ENCODE results near the gene DHRS9.
"Not testable (repeated sequence)": the region's sequence is repeated elsewhere in the genome, so short reads cannot be mapped to it uniquely, and the experiment has no call there.

The DHRS9 gene

GRCh38 chr2:169069341-169069740 lies at the start of gene DHRS9:
TSS of gene DHRS9 (plus strand) at chr2:169069563. CDS start at chr2:169081582, 12,019 bp downstream.
- DNase-seq (ENCODE audit: low read depth in 2 of 2): no peak

GRCh38 chr2:169023161-169023560 lies 46.2 kb upstream of the DHRS9 start:
- DNase-seq (ENCODE audit: low read depth in 2 of 2): no peak

GRCh38 chr2:169026056-169026455 lies 43.3 kb upstream of the DHRS9 start:
- no peak for DNase-seq (ENCODE audit: low read depth in 2 of 2)

GRCh38 chr2:169027234-169027633 lies 42.1 kb upstream of the DHRS9 start:
- no peak for DNase-seq (ENCODE audit: low read depth in 2 of 2)

- DNase-seq (ENCODE audit: low read depth in 2 of 2): no peak
Measured at GRCh38 chr2:169029341-169029740, 40.0 kb upstream of the DHRS9 start.

GRCh38 chr2:169031202-169031601 lies 38.2 kb upstream of the DHRS9 start, which contains the start of gene ABCB11:
TSS of gene ABCB11 (minus strand) at chr2:169031324. CDS start at chr2:169018125, 13,199 bp downstream.
- no peak for DNase-seq (ENCODE audit: low read depth in 2 of 2)

- DNase-seq (ENCODE audit: low read depth in 2 of 2): no peak
Measured at GRCh38 chr2:169034256-169034655, 35.1 kb upstream of the DHRS9 start.

- DNase-seq (ENCODE audit: low read depth in 2 of 2): no peak
Measured at GRCh38 chr2:169034984-169035544, 34.3 kb upstream of the DHRS9 start.

- no peak for DNase-seq (ENCODE audit: low read depth in 2 of 2)
Measured at GRCh38 chr2:169035887-169036286, 33.5 kb upstream of the DHRS9 start.

GRCh38 chr2:169036736-169037440 lies 32.5 kb upstream of the DHRS9 start:
- DNase-seq (ENCODE audit: low read depth in 2 of 2): no peak

- DNase-seq (ENCODE audit: low read depth in 2 of 2): no peak
Measured at GRCh38 chr2:169038338-169038757, 31.0 kb upstream of the DHRS9 start.

GRCh38 chr2:169039702-169040101 lies 29.7 kb upstream of the DHRS9 start:
- no peak for DNase-seq (ENCODE audit: low read depth in 2 of 2)

- DNase-seq (ENCODE audit: low read depth in 2 of 2): no peak
Measured at GRCh38 chr2:169041594-169041993, 27.8 kb upstream of the DHRS9 start.

- no peak for DNase-seq (ENCODE audit: low read depth in 2 of 2)
Measured at GRCh38 chr2:169042856-169043255, 26.5 kb upstream of the DHRS9 start.

- DNase-seq (ENCODE audit: low read depth in 2 of 2): no peak
Measured at GRCh38 chr2:169046440-169047151, 22.8 kb upstream of the DHRS9 start.

GRCh38 chr2:169047256-169048250 lies 21.8 kb upstream of the DHRS9 start:
- no peak for DNase-seq (ENCODE audit: low read depth in 2 of 2)

GRCh38 chr2:169049142-169049541 lies 20.2 kb upstream of the DHRS9 start:
- no peak for DNase-seq (ENCODE audit: low read depth in 2 of 2)

- no peak for DNase-seq (ENCODE audit: low read depth in 2 of 2)
Measured at GRCh38 chr2:169050476-169051240, 18.7 kb upstream of the DHRS9 start.

GRCh38 chr2:169054575-169054974 lies 14.8 kb upstream of the DHRS9 start:
- not testable (repeated sequence) for DNase-seq (ENCODE audit: low read depth in 2 of 2)

- DNase-seq (ENCODE audit: low read depth in 2 of 2): not testable (repeated sequence)
Measured at GRCh38 chr2:169064199-169064598, 5.2 kb upstream of the DHRS9 start.

- DNase-seq (ENCODE audit: low read depth in 2 of 2): no peak
Measured at GRCh38 chr2:169065422-169065821, 3.9 kb upstream of the DHRS9 start.
